Occipital lobe (tissue), 2 donors: ENCODE measurements around the gene TSPY9. TPM values are rescaled to one million over a fixed set of nuclear protein-coding genes. Genes with fewer than 3 reads are reported as not detected.
"Not testable (repeated sequence)": the region's sequence is repeated elsewhere in the genome, so short reads cannot be mapped to it uniquely, and the experiment has no call there.

ENCODE experiments used
- DNase-seq: peaks from one replicate; lab custom pipeline; 2025; lab: John Stamatoyannopoulos, UW
- total RNA-seq: library from RNA; depleted of rRNA; stranded (reverse); fragments of >200 nt; gene quantifications from one replicate; pipeline ENCODE4 v1.2.3, GENCODE V29; 2014

Gene TSPY9, protein sequence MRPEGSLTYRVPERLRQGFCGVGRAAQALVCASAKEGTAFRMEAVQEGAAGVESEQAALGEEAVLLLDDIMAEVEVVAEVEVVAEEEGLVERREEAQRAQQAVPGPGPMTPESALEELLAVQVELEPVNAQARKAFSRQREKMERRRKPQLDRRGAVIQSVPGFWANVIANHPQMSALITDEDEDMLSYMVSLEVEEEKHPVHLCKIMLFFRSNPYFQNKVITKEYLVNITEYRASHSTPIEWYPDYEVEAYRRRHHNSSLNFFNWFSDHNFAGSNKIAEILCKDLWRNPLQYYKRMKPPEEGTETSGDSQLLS
- not detected for total RNA-seq

DNA sequence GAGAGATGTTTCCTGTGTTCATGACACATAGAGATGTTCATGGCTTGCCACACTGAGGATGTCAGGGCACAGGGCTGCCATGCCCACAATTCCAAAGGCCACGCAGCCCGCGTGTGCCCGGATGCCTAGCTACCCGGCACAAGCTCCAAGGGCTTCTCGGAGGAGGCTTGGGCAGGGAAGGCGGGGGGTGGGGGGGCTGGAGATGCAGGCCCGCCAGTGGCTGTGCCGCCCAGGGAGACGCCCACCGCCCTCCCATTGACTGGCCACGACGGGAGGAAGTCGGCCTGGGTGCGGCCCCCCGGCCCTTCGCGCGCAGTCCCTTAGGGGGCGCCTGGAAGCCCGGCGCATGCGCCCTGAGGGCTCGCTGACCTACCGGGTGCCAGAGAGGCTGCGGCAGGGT is at the start of gene TSPY9:
Gene TSPY9 (plus strand): TSS at position 301 of the 400 bp plus-strand sequence. CDS start 46 bp downstream, at position 347.
- not testable (repeated sequence) for DNase-seq

DNA sequence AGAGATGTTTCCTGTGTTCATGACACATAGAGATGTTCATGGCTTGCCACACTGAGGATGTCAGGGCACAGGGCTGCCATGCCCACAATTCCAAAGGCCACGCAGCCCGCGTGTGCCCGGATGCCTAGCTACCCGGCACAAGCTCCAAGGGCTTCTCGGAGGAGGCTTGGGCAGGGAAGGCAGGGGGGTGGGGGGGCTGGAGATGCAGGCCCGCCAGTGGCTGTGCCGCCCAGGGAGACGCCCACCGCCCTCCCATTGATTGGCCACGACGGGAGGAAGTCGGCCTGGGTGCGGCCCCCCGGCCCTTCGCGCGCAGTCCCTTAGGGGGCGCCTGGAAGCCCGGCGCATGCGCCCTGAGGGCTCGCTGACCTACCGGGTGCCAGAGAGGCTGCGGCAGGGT is 20.4 kb upstream of the TSPY9 start, which contains the start of gene TSPY1:
Gene TSPY1 (plus strand): TSS at position 301 of the 400 bp plus-strand sequence. CDS start 46 bp downstream, at position 347.
- not testable (repeated sequence) for DNase-seq

DNA sequence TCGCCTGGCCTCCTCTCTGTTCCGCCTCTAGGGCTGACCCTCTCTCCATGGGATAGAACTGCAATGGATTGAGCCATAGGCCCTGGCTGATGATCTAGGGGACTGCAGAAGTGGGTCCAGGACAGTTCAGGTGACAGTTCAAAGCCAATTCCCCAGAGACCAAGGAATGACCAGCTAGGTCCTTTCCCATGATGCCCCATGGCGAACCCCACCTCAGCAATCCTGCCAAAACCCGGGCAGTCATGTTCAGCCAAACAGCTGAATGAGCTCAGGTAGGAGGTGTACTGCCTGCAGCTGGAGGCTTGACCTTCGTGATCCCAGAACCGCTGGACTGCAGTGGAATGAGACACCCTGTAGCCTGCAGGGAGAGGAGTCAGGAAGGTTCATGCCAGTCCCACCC is 17.3 kb downstream of the TSPY9 start:
- not testable (repeated sequence) for DNase-seq

DNA sequence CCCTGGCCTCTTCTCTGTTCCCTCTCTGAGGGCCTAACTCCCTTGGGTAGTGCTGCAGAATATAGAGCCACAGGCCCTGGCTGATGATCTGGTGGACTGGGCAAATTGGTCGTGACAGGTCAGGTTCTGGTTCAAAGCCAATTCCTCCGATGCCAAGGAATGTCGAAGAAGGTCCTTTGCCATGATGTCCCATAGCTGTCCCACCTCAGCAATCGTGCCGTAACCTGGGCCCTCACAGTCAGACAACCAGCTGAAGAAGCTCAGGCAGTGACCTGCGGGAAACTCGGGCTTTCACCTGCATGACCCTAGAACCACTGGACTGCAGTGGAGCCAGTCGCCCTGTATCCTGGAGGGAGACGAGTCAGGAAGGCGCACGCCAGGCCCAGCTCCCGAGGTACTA is 29.2 kb downstream of the TSPY9 start:
- DNase-seq = not testable (repeated sequence)

DNA sequence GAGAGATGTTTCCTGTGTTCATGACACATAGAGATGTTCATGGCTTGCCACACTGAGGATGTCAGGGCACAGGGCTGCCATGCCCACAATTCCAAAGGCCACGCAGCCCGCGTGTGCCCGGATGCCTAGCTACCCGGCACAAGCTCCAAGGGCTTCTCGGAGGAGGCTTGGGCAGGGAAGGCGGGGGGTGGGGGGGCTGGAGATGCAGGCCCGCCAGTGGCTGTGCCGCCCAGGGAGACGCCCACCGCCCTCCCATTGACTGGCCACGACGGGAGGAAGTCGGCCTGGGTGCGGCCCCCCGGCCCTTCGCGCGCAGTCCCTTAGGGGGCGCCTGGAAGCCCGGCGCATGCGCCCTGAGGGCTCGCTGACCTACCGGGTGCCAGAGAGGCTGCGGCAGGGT is 40.5 kb downstream of the TSPY9 start, which contains the start of gene TSPY10:
Gene TSPY10 (plus strand): TSS at position 301 of the 400 bp plus-strand sequence. CDS start 46 bp downstream, at position 347.
- DNase-seq = not testable (repeated sequence)

Other genes starting within 250 kb of the TSPY9 start
- not detected for gene TSPY4, start 149.8 kb upstream of the TSPY9 start, total RNA-seq
- gene TSPY8, start 129.5 kb upstream of the TSPY9 start, total RNA-seq = not detected
- gene TSPY3, start 88.8 kb upstream of the TSPY9 start, total RNA-seq = not detected
- not detected for gene TSPY1, start 20.3 kb upstream of the TSPY9 start, total RNA-seq
- gene TSPY10, start 40.6 kb downstream of the TSPY9 start, total RNA-seq = not detected